ENCODE data around the gene PIK3C3. TPM values are rescaled to one million over a fixed set of nuclear protein-coding genes. Genes with fewer than 3 reads are reported as not detected.

The PIK3C3 gene
- total and polyA plus RNA-seq, 7 donors = 22.7 to 54.8 (median 42.0) TPM

DNA sequence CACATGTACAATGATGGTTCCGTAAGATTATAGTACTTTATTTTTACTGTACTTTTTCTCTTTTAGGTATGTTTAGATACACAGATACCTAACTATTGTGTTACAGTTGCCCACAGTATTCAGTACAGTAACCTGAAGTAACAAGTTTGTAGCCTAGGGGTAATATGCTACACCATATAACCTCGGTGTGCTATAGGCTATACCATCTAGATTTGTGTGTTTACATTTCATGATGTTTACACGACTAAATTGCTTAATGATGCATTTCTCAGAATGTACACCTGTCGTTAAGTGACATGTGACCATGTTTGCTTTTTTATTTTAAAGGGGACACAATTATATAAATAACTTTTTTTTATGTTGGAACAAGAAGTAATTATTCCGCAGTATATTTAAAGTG is 34.5 kb downstream of the PIK3C3 start:
- Histone ChIP-seq H3K36me3 (peaks cover 0 to 54% (median 2%) of the 10 kb centered on the region in 4 donors), H3K4me1 (no peaks in the 10 kb centered on the region), H3K9me3 (no peaks in the 10 kb centered on the region), H3K4me3 (no peak overlapping the region), H3K27ac (no peak overlapping the region), H3K27me3 (no peaks in the 10 kb centered on the region)
- DNase-seq = no peak
- WGBS, 2 donors = 24 to 71% methylated on average over 5 of the region's 5 CpGs
- intact Hi-C loops (cut with DNase I) = no loop called here
- TF ChIP-seq POLR2AphosphoS5 (IDR thresholded peaks at IDR 0.05) (no peak), EP300 (IDR thresholded peaks at IDR 0.05) (no peak), POLR2A (IDR thresholded peaks at IDR 0.05) (no peak)
- TF ChIP-seq, protein P1, sequence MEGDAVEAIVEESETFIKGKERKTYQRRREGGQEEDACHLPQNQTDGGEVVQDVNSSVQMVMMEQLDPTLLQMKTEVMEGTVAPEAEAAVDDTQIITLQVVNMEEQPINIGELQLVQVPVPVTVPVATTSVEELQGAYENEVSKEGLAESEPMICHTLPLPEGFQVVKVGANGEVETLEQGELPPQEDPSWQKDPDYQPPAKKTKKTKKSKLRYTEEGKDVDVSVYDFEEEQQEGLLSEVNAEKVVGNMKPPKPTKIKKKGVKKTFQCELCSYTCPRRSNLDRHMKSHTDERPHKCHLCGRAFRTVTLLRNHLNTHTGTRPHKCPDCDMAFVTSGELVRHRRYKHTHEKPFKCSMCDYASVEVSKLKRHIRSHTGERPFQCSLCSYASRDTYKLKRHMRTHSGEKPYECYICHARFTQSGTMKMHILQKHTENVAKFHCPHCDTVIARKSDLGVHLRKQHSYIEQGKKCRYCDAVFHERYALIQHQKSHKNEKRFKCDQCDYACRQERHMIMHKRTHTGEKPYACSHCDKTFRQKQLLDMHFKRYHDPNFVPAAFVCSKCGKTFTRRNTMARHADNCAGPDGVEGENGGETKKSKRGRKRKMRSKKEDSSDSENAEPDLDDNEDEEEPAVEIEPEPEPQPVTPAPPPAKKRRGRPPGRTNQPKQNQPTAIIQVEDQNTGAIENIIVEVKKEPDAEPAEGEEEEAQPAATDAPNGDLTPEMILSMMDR (IDR thresholded peaks at IDR 0.05) = no peak

DNA sequence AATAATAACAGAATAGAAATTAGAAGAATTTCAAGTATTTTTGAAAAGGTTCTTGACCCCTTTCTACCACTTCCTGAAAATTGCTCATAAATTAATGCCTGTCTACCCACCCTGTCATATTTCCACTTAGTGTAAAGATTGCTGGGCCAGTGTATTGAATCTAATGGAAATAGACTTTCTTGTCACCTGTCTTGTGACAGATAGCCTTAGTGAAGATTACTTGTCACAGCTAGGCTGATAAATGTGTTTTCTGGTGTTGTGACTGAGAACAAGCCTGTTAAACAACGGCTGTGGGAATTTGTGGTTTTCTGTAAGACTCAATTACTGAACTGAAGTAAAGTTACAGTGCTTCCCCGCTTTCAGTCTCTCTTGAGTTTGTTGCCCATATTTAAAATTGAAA is 37.0 kb downstream of the PIK3C3 start:
- Histone ChIP-seq H3K4me1 (no peaks in the 10 kb centered on the region), H3K27me3 (no peaks in the 10 kb centered on the region), H3K27ac (no peak overlapping the region), H3K4me3 (no peak overlapping the region), H3K36me3 (peaks cover 5 to 75% (median 9%) of the 10 kb centered on the region in 4 donors), H3K9me3 (no peaks in the 10 kb centered on the region)
- WGBS, 2 donors = 66 to 89% methylated on average over 2 of the region's 2 CpGs
- TF ChIP-seq EP300 (IDR thresholded peaks at IDR 0.05) (no peak), POLR2AphosphoS5 (IDR thresholded peaks at IDR 0.05) (no peak), POLR2A (IDR thresholded peaks at IDR 0.05) (no peak)
- TF ChIP-seq, protein P1 (IDR thresholded peaks at IDR 0.05) = no peak
- intact Hi-C loops (cut with DNase I) = no loop called here
- no peak for DNase-seq

DNA sequence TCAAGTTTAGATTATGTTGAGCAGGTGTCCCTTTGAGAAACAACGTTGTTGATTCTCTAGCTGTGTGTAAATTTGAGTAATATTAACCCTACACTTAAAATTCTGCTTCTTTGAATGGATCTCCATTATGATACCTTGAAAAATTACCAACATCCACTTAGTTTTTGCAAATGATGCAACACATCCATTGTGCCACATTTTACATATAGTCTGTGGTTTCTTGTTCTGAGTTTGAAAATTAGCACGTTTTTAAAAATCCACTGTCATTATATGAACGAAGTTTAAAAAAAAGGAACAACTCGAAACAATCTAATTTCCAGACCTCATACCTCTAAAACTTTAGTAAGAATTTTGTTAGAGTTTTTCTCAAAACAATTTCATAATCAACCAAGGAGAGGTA is 37.7 kb downstream of the PIK3C3 start:
- Histone ChIP-seq H3K36me3 (peaks cover 6 to 81% (median 11%) of the 10 kb centered on the region in 4 donors), H3K4me3 (no peak overlapping the region), H3K27ac (no peak overlapping the region), H3K9me3 (no peaks in the 10 kb centered on the region), H3K4me1 (no peaks in the 10 kb centered on the region), H3K27me3 (no peaks in the 10 kb centered on the region)
- WGBS, 2 donors = 71 to 90% methylated on average over 4 of the region's 4 CpGs
- TF ChIP-seq, protein P1 (IDR thresholded peaks at IDR 0.05) = no peak
- TF ChIP-seq EP300 (IDR thresholded peaks at IDR 0.05) (no peak), POLR2AphosphoS5 (IDR thresholded peaks at IDR 0.05) (no peak), POLR2A (IDR thresholded peaks at IDR 0.05) (no peak)
- no peak for DNase-seq
- intact Hi-C loops (cut with DNase I) = no loop called here

DNA sequence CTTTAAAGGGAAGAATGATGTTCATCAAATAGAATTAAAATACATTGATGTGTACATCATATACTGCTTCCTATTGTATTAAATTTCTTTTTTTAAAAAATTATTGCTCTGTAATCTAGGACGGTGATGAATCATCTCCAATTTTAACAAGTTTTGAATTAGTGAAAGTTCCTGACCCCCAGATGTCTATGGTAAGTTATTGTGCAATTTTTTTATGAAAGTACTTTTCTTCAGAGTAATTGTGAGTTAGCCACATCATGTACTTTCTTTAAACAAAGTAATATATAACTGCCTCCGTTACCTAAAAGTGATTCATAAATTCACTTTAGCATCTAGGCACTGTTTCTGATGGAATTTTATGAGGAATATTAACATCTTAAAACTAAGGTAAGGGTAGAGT is 38.1 kb downstream of the PIK3C3 start:
- no peaks in the 10 kb centered on the region for H3K4me1 ChIP-seq
- no peaks in the 10 kb centered on the region for H3K9me3 ChIP-seq
- TF ChIP-seq, protein P1 (IDR thresholded peaks at IDR 0.05) = no peak
- TF ChIP-seq POLR2A (IDR thresholded peaks at IDR 0.05) (no peak), POLR2AphosphoS5 (IDR thresholded peaks at IDR 0.05) (no peak), EP300 (IDR thresholded peaks at IDR 0.05) (no peak)
- H3K27ac ChIP-seq = no peak overlapping the region
- 89 to 91% methylated on average over 2 of the region's 2 CpGs for WGBS, 2 donors
- no peaks in the 10 kb centered on the region for H3K27me3 ChIP-seq
- no peak overlapping the region for H3K4me3 ChIP-seq
- H3K36me3 ChIP-seq = peaks cover 6 to 83% (median 11%) of the 10 kb centered on the region in 4 donors
- intact Hi-C loops (cut with DNase I) = no loop called here
- no peak for DNase-seq

DNA sequence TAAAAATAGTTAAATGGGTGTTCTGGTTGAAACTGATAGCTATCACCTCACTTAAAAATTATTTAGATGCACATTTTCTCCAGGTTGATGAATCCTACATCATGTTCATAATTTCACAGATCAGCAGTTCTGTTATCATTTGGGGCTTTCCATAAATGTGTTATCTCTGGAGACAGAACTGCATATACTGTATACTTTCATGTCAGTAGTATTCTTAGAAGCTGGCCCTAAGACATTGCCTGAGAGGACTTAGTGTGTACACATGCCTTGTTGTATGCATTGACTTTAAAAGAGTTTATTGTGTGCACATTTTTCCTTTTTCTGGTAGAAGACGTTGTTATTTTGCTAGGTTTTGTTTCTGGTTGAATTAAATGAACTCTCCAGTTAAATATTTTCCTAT is 41.0 kb downstream of the PIK3C3 start:
- 93 to 94% methylated on average over 1 of the region's 1 CpG for WGBS, 2 donors
- H3K4me1 ChIP-seq = no peaks in the 10 kb centered on the region
- TF ChIP-seq, protein P1 (IDR thresholded peaks at IDR 0.05) = no peak
- TF ChIP-seq EP300 (IDR thresholded peaks at IDR 0.05) (no peak), POLR2AphosphoS5 (IDR thresholded peaks at IDR 0.05) (no peak), POLR2A (IDR thresholded peaks at IDR 0.05) (no peak)
- H3K27ac ChIP-seq = no peak overlapping the region
- intact Hi-C loops (cut with DNase I) = no loop called here
- no peaks in the 10 kb centered on the region for H3K9me3 ChIP-seq
- no peaks in the 10 kb centered on the region for H3K27me3 ChIP-seq
- H3K36me3 ChIP-seq = peaks cover 6 to 84% (median 20%) of the 10 kb centered on the region in 4 donors
- no peak overlapping the region for H3K4me3 ChIP-seq
- DNase-seq = no peak

All from sigmoid colon (tissue), 7 donors.